Right renal cortex interstitium (tissue), 3 donors: ENCODE measurements around the gene SLC12A7. TPM values are rescaled to one million over a fixed set of nuclear protein-coding genes. Genes with fewer than 3 reads are reported as not detected.

Experiments used
- DNase-seq, 3 donors: peaks; one replicate each; pipeline ENCODE4 v3.0.0-alpha.2; 2013; ENCODE audit warnings: low read depth in 3 of 3, low spot score in 2 of 3
- polyA plus RNA-seq, 3 donors: library from polyadenylated mRNA; unstranded; fragments of 120-200 nt; gene quantifications; one replicate each; pipeline ENCODE4 v1.2.1, GENCODE V29; 2013; ENCODE audit not compliant: insufficient read length in 3 of 3

SLC12A7 gene
- polyA plus RNA-seq, 3 donors, result 27.8 to 32.7 (median 31.7) TPM

- no peak for DNase-seq
Observed at GRCh38 chr5:1054799-1055775, 56.8 kb downstream of the SLC12A7 start.

DNA sequence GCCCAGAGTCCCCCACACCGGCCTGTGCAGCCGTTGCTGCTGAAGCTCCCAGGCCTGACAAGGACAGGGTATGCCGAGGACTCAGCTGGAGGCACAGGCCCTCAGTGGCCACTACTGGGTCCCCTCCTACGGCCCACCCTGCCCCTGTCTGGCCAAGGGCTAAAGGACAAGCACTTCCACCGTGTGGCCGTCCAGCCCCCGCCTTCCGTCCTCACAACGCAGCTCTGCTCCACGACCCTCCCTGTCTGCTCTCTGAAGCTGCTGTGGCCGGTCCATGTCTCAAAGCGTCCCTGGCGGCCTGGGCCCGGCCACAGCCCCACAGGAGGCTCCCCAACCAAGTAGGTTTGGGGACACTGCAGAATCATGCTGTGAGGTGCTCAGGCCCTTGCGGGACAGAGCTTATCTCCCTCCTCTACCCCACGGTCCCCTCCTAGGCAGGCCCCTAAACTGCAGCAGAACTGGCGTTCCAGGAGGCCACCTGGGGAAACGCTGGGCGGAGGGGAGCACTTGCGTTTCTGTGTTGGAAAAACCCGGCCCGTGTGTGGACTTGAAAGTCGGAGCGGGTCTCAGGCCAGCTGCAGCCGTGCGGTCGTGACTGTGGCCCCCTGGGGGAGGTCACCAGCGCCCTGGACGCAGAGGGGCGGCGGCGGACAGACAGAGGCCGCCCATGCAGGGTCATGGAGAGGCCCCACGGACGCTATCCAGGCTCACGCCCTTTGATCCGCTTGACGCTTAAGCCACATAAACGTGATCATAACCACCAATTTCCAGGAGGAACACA, 57.7 kb downstream of the SLC12A7 start:
- DNase-seq, result no peak

DNA sequence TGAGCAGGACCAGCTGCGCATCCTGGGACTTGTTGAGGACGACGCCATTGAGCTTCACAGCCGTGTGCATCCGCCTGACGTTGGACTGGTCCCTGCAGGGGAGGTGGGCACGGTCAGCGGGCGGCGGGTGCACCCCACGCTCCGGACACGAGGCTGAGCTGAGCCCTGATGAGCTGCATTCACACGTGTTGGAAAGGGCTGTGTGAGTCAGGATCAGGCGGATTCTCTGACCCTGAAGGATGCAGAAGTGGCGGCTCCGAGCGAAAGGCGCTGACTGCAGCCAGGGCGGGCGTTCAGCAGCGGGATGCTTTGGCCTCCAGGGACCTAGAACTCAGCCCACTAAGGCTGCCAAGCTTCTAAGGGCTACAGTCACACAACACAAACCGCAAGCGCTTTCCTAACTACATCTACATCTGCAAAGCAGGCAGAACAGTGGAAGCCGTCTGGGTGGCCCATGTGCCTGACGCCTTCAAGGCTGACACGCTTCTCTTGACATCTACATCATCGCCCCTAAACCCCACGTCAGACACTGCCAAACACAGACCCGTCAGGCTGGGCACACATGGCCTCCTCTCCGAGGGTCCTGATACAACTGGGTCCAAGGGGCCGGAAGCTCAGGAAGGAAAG, 58.4 kb downstream of the SLC12A7 start:
- DNase-seq, result no peak

DNA sequence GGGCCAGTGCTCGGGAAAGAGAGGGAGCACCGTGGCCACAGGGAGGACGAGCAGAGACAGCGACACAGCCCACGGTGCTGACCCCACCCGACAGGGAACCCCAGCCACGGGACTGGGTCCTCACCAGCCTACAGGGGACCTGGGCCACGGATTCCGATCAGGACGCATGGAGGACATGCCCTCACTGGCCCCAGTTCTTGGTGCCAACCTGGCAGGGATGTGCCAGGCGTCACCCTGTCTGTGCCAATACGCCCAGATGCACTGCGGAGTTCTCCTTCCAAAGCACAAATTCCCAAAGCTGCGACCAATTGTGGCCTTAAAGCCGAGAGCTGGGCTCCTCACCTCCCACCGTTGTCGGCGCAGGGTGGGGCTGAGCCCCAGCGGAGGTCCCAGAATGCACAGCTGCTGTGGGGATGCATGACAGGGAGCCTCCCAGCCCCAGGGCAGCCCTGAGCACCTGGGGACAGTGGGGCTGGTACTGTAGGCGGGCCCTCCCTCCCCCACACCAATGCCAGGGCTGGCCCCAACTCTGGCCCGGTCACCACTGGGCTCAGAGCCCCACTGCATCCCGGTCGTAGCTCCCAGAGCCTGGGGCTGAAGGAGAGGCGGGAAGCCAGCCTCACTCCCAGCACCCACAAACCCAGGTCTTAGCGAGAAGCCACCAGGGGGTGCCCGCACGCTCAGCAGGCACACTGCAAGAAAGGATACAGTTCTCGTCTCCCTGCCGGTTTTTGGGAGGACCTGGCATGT, 59.0 kb downstream of the SLC12A7 start:
- no peak for DNase-seq

DNA sequence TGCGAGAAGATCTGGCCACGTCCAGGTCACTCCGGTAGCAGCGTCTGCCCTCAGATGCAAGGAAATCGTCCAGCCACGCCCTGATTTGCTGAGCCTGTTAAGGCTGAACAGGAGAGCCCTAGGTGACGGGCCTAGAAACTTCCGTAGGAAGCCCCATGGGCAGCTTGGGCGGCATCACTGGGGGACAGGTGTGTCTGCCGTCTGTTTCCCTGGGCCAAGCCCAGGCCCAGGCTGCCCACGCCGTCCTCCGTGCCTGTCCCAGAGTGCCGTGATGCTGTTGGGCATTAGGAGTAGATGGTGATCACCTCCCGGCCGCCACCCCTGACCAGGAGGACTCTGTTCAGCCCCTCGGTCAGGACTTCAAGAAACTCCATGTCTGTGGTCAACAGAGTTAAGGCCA, 59.8 kb downstream of the SLC12A7 start:
- no peak for DNase-seq

GRCh38 chr5:1051366-1051720, 60.5 kb downstream of the SLC12A7 start:
- no peak for DNase-seq

DNA sequence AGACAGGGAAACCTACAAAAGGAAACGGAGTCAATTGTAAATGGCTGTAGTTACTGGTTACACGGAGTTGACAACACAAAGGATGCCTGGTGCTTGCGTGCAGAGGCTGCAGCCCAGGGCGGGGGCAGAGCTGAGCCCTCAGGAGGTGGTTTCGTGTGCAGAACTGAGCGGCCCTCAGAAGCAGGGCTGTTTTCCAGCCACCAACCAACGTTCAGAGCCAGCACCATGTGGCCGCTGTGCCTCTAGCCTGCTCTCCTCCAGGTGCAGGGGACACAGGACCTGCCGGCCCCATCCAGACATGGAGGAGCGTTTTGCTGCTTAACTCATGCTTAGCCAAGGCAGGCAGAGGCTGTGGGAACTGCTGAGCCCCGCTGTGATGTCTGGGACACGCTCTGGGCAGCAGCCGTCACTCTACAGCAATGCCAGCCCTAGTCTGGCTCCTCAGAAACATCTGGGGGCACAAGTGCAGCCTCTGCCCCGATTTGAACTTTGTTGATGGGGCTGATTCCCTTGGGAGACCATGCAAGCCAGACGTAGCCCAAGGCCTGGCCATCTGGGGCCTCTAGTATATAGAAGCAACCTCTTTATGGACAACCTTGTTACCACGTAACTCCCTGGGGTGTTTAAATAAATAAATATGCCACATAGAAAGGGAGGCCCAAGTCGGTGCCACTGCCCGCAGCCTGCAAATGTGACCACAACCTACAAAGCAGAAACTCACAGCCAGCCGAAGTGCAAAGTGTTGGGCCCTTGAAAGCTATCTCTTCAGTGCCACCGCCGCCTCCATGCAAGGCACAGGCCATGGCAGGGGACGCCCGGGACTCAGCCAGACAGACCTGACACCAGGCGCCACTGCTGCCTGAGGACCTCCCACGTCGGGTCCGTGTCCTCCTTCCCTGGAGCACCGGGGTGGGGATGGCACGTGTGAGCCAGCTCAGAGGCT, 61.2 kb downstream of the SLC12A7 start:
- no peak for DNase-seq

DNA sequence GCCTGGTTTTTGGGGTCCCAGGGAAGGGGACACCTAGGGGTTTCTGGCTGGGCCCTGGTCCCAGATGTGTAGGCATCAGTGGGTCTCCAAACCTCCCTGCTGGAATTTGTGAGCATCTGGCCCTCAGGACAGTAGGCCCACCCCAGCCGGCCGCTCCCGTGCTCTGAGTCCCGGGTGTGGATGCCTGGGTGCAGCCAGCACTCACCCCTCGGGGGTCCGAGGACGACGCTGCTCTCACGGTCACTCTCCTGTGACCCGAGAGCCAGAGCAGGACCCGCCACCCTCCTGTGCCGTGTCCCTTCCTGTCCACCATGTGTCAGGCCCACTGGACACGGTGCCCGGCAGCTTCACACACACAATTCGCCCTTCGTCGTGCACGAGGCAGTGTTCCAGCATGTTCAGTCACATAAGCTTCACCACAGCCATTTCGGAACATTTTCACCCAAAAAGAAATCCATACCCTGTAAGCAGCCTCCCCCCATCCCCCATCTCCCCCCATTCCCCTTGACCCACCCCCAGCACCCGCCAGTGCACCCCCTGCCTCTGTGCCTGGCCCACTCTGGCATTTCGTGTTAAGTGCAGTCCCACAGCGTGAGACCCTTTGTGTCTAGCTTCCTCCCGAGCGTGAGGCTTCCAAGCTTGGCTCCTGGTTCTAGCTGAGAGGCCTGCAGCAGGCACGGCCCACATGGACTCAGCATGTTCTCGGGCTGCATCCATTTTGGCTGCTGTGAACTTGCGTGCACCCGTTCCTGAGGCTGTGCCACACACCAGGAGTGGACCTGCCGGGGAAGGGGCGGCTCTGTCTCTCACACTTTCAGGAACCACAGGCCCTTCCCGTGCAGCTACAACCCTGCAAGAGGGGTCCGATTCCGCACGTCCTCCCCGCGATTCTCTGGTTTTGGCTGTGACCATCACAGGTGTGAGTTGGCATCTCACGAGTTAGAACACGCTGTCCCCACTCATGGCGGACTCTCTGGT, 62.7 kb downstream of the SLC12A7 start:
- no peak for DNase-seq

GRCh38 chr5:1048162-1048721, 63.6 kb downstream of the SLC12A7 start:
- no peak for DNase-seq

DNA sequence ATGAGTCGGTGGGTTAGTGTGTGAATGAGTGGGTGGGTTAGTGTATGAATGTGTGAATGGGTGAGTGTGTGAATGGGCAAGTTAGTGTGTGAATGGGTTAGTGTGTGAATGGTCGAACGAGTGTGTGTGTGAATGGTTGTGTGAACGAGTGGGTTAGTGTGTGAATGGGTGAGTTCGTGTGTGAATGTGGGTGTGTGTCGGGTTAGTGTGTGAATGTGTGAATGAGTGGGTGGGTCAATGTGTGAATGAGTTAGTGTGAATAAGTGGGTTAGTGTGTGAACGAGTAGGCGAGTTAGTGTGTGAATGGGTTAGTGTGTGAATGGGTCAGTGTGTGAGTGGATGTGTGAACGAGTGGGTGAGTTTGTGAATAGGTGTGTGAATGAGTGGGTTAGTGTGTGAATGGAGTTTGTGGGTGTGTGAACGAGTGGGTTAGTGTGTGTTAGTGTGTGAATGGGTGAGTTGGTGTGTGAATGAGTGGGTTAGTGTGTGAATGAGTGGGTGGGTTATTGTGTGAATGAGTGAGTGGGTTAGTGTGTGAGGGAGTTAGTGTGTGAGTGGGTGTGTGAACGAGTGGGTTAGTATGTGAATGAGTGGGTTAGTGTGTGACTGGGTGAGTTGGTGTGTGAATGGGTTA, 64.4 kb downstream of the SLC12A7 start:
- DNase-seq, result no peak

DNA sequence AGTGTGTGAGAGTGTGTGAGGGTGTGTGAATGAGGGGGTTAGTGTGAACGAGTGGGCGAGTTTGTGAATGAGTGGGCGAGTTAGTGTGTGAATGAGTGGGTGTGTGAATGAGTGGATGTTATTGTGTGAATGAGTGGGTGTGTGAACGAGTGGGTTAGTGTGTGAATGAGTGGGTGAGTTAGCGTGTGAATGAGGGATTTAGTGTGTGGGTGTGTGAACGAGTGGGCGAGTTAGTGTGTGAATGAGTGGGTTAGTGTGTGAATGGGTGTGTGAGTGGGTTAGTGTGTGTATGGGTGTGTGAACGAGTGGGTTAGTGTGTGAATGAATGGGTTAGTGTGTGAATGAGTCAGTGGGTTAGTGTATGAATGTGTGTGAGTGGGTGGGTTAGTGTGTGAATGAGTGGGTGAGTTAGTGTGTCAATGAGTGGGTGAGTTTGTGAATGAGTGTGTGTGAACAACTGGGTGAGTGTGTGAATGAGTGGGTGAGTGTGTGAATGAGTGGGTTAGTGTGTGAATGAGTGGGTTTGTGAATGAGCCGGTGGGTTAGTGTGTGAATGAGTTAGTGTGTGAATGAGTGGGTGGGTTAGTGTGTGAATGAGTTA, 65.8 kb downstream of the SLC12A7 start:
- DNase-seq, result no peak

- DNase-seq, result no peak
Observed at GRCh38 chr5:1044117-1044516, 67.7 kb downstream of the SLC12A7 start.

GRCh38 chr5:1043327-1043726, 68.5 kb downstream of the SLC12A7 start:
- DNase-seq, result no peak

- no peak for DNase-seq
Observed at GRCh38 chr5:1042626-1043025, 69.2 kb downstream of the SLC12A7 start.

GRCh38 chr5:1041225-1042143, 70.4 kb downstream of the SLC12A7 start:
- DNase-seq, result no peak

GRCh38 chr5:1040571-1040970, 71.3 kb downstream of the SLC12A7 start:
- no peak for DNase-seq
